Measurements from ENCODE around the gene HOMER3. TPM values are rescaled to one million over a fixed set of nuclear protein-coding genes. Genes with fewer than 3 reads are reported as not detected.

Gene HOMER3
- total and polyA plus RNA-seq, 9 of the 15 experiments (the other 6 are each of a cell fraction or from before 2014, with no cell fraction given): 1.3 to 5.1 (median 3.7) TPM; not detected in 2

DNA sequence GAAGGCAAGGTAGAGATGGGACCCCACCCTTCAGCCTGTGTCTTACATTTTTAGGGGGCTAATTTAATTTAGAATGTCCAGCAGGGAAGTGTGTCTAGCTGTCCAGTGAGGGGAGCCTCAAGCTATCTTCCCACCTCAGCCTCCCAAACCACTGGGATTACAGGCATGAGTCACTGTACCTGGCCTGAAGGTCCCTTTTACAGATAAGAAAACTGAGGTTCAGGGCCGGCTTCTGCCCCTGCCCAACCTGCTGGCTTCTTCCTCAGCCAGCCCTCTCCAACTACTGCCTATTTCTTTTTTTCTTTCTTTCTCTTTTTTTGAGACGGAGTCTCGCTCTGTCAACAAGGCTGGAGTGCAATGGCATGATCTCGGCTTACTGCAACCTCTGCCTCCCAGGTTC, 19.4 kb upstream of the HOMER3 start:
- CTCF ChIA-PET (ENCODE audit: low intra/inter-chr PET ratio): no interaction called here
- intact Hi-C loops (cut with micrococcal nuclease): no loop called here
- TF ChIP-seq, protein P1, sequence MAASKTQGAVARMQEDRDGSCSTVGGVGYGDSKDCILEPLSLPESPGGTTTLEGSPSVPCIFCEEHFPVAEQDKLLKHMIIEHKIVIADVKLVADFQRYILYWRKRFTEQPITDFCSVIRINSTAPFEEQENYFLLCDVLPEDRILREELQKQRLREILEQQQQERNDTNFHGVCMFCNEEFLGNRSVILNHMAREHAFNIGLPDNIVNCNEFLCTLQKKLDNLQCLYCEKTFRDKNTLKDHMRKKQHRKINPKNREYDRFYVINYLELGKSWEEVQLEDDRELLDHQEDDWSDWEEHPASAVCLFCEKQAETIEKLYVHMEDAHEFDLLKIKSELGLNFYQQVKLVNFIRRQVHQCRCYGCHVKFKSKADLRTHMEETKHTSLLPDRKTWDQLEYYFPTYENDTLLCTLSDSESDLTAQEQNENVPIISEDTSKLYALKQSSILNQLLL (CRISPR knock-in tag; IDR thresholded peaks at IDR 0.05; ENCODE audit: borderline replicate concordance): no peak
- TF ChIP-seq, protein P2, sequence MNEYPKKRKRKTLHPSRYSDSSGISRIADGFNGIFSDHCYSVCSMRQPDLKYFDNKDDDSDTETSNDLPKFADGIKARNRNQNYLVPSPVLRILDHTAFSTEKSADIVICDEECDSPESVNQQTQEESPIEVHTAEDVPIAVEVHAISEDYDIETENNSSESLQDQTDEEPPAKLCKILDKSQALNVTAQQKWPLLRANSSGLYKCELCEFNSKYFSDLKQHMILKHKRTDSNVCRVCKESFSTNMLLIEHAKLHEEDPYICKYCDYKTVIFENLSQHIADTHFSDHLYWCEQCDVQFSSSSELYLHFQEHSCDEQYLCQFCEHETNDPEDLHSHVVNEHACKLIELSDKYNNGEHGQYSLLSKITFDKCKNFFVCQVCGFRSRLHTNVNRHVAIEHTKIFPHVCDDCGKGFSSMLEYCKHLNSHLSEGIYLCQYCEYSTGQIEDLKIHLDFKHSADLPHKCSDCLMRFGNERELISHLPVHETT (CRISPR knock-in tag; conservative IDR thresholded peaks at IDR 0.05 in 1 of 2, IDR thresholded peaks at IDR 0.05 in 1 of 2): no peak
- TF ChIP-seq NR4A1 (CRISPR knock-in tag; IDR thresholded peaks at IDR 0.05) (no peak), NR4A1 (tag; IDR thresholded peaks at IDR 0.05) (no peak), ZNF133 (CRISPR knock-in tag; IDR thresholded peaks at IDR 0.05) (no peak), XRCC4 (IDR thresholded peaks at IDR 0.05; ENCODE audit: extremely low read depth, insufficient read depth, insufficient read length) (no peak), JUND (IDR thresholded peaks at IDR 0.05; ENCODE audit: borderline replicate concordance, low read depth, low read length) (no peak), JUND (tag; IDR thresholded peaks at IDR 0.05; ENCODE audit: borderline replicate concordance, low read depth, low read length) (no peak), RBM25 (IDR thresholded peaks at IDR 0.05; ENCODE audit: low read depth, low read length, severe bottlenecking) (peak; percentile 43), HDGF (IDR thresholded peaks at IDR 0.05) (no peak), EWSR1 (IDR thresholded peaks at IDR 0.05; ENCODE audit: borderline replicate concordance, low read depth, partially characterized antibody) (no peak), CBX1 (IDR thresholded peaks at IDR 0.05; ENCODE audit: low read depth) (no peak), ZNF217 (CRISPR knock-in tag; IDR thresholded peaks at IDR 0.05) (no peak), CBFA2T3 (IDR thresholded peaks at IDR 0.05) (peak; percentile 24; the same call in 1 of the 2 replicates)
- TF ChIP-seq, protein P3, sequence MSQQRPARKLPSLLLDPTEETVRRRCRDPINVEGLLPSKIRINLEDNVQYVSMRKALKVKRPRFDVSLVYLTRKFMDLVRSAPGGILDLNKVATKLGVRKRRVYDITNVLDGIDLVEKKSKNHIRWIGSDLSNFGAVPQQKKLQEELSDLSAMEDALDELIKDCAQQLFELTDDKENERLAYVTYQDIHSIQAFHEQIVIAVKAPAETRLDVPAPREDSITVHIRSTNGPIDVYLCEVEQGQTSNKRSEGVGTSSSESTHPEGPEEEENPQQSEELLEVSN (IDR thresholded peaks at IDR 0.05; ENCODE audit: borderline replicate concordance in 1 of 2, extremely low read depth in 1 of 2, insufficient read depth in 1 of 2, insufficient read length in 1 of 2, low read depth in 1 of 2, low read length in 1 of 2, poor library complexity in 1 of 2, severe bottlenecking in 1 of 2): no peak
- TF ChIP-seq, protein P4, sequence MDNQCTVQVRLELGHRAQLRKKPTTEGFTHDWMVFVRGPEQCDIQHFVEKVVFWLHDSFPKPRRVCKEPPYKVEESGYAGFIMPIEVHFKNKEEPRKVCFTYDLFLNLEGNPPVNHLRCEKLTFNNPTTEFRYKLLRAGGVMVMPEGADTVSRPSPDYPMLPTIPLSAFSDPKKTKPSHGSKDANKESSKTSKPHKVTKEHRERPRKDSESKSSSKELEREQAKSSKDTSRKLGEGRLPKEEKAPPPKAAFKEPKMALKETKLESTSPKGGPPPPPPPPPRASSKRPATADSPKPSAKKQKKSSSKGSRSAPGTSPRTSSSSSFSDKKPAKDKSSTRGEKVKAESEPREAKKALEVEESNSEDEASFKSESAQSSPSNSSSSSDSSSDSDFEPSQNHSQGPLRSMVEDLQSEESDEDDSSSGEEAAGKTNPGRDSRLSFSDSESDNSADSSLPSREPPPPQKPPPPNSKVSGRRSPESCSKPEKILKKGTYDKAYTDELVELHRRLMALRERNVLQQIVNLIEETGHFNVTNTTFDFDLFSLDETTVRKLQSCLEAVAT (IDR thresholded peaks at IDR 0.05): no peak

More for the DNA sequence above, 19.4 kb upstream of the HOMER3 start:
- no peak overlapping the region for H3K4me3 ChIP-seq
- peaks cover 0 to 7% of the 10 kb centered on the region in 2 experiments; a peak in 2 of 5 replicates for H3K4me1 ChIP-seq (replicated peaks in 1 of 2; ENCODE audit: control insufficient read depth in 2 of 2, insufficient read depth in 2 of 2, low read length in 2 of 2)
- H3K27ac ChIP-seq (ENCODE audit: extremely low read depth, low read depth, low read length): no peak overlapping the region
- no peaks in the 10 kb centered on the region for H3K36me3 ChIP-seq (ENCODE audit: control insufficient read depth, insufficient read depth, low read length)
- DNase-seq (ENCODE audit: extremely low read depth in 1 of 4, low spot score in 3 of 4): no peak
- BruUV-seq (replicated peaks): no TSS peak
- no peaks in the 10 kb centered on the region for H4K20me1 ChIP-seq (replicated peaks; ENCODE audit: control insufficient read depth, insufficient read depth, low read length)
- no peaks in the 10 kb centered on the region for H3K9me1 ChIP-seq (ENCODE audit: control insufficient read depth, insufficient read depth, low read length)
- H2AFZ ChIP-seq (ENCODE audit: low read depth, low read length): no peak overlapping the region
- no peak for FAIRE-seq
- H3K79me2 ChIP-seq (ENCODE audit: control insufficient read depth, insufficient read depth, low read length): no peaks in the 10 kb centered on the region
- 18% methylated on average over 4 of the region's 4 CpGs for WGBS (ENCODE audit: insufficient coverage, low coverage, missing lambda C conversion rate)
- H3K27me3 ChIP-seq (ENCODE audit: control insufficient read depth in 2 of 2, insufficient read depth in 2 of 2, low read length in 2 of 2): peaks cover 4 to 31% of the 10 kb centered on the region in 2 experiments; a peak in 3 of 5 replicates
- POLR2A ChIA-PET: interaction anchor here (0.7 to 0.9 kb wide), 2 partner anchors 31 to 1655 kb away, joined by 3 to 6 read pairs; no protein-coding TSS in a partner anchor
- in situ Hi-C loops (cut with MboI): no loop called here
- no peak overlapping the region for H3K4me2 ChIP-seq (ENCODE audit: insufficient read depth, low read length)
- H3K9me3 ChIP-seq (replicated peaks; ENCODE audit: control insufficient read depth, insufficient read depth, low read depth, low read length): no peaks in the 10 kb centered on the region
- no peak; the same call in 2 of the 3 replicates for ATAC-seq
- H3K9ac ChIP-seq (ENCODE audit: insufficient read depth in 1 of 2, low read depth in 2 of 2, low read length in 2 of 2): no peak overlapping the region
